ENCODE results near the gene CAPN6.

Gene CAPN6

GRCh38 chrX:111260451-111260850 lies 9.8 kb downstream of the CAPN6 start:
- TF ChIP-seq POLR2AphosphoS5 (IDR thresholded peaks at IDR 0.05; ENCODE audit: low read depth, low read length) (no peak), TAF1 (IDR thresholded peaks at IDR 0.05; ENCODE audit: borderline replicate concordance, insufficient read depth, low read length) (no peak), FOXP2 (optimal IDR thresholded peaks at IDR 0.05; ENCODE audit: borderline replicate concordance, extremely low read depth, extremely low read length, insufficient read depth) (no peak), SIN3A (IDR thresholded peaks at IDR 0.05; ENCODE audit: borderline replicate concordance, insufficient read depth, low read length) (no peak)
- TF ChIP-seq, protein P1, sequence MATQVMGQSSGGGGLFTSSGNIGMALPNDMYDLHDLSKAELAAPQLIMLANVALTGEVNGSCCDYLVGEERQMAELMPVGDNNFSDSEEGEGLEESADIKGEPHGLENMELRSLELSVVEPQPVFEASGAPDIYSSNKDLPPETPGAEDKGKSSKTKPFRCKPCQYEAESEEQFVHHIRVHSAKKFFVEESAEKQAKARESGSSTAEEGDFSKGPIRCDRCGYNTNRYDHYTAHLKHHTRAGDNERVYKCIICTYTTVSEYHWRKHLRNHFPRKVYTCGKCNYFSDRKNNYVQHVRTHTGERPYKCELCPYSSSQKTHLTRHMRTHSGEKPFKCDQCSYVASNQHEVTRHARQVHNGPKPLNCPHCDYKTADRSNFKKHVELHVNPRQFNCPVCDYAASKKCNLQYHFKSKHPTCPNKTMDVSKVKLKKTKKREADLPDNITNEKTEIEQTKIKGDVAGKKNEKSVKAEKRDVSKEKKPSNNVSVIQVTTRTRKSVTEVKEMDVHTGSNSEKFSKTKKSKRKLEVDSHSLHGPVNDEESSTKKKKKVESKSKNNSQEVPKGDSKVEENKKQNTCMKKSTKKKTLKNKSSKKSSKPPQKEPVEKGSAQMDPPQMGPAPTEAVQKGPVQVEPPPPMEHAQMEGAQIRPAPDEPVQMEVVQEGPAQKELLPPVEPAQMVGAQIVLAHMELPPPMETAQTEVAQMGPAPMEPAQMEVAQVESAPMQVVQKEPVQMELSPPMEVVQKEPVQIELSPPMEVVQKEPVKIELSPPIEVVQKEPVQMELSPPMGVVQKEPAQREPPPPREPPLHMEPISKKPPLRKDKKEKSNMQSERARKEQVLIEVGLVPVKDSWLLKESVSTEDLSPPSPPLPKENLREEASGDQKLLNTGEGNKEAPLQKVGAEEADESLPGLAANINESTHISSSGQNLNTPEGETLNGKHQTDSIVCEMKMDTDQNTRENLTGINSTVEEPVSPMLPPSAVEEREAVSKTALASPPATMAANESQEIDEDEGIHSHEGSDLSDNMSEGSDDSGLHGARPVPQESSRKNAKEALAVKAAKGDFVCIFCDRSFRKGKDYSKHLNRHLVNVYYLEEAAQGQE (IDR thresholded peaks at IDR 0.05; ENCODE audit: insufficient read depth in 1 of 2, low read depth in 2 of 2, low read length in 2 of 2): no peak

DNA sequence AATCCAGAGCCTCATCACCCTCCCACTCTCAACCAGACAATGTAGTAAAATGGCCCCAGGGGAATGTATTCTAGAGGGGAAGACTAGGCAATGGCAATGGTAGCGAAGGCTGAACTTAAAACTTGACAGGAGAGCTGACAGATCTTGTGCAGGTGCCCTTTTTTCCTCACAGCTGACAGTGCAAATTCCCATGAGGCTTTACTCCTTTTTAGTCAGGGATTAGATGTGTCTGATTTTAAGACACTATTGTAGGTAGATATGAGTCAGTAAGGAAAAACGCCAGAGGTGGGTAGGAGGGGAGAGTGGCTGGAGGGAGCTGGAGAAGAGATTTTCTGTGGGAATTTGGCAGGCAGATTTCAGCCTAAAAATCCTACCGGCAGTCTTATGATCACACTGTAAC lies 10.7 kb downstream of the CAPN6 start:
- TF ChIP-seq, protein P1 (IDR thresholded peaks at IDR 0.05; ENCODE audit: insufficient read depth in 1 of 2, low read depth in 2 of 2, low read length in 2 of 2): no peak
- TF ChIP-seq POLR2AphosphoS5 (IDR thresholded peaks at IDR 0.05; ENCODE audit: low read depth, low read length): no peak
- no peak for TF ChIP-seq TAF1 (IDR thresholded peaks at IDR 0.05; ENCODE audit: borderline replicate concordance, insufficient read depth, low read length)
- TF ChIP-seq SIN3A (IDR thresholded peaks at IDR 0.05; ENCODE audit: borderline replicate concordance, insufficient read depth, low read length): no peak
- TF ChIP-seq FOXP2 (optimal IDR thresholded peaks at IDR 0.05; ENCODE audit: borderline replicate concordance, extremely low read depth, extremely low read length, insufficient read depth): no peak

DNA sequence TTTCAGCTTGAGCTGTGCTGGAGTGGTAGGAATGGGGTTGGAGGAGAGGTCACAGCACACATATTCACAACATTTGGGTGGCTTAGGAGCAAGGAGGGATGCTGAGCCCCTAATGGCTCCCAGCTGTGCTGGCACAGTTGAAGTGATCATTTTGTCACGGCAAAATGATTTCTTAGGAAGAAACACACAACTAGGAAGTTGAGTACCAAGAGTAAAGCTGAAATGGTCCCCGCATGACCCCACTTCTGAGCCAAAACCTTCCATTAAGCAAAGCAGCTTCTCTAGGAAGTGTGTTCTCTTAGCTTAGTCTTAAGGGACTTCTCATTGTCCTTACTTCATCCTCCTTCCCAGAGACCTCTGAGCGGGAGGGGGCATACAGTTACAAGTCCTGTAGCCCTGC lies 12.6 kb downstream of the CAPN6 start:
- TF ChIP-seq POLR2AphosphoS5 (IDR thresholded peaks at IDR 0.05; ENCODE audit: low read depth, low read length) (no peak), TAF1 (IDR thresholded peaks at IDR 0.05; ENCODE audit: borderline replicate concordance, insufficient read depth, low read length) (no peak), SIN3A (IDR thresholded peaks at IDR 0.05; ENCODE audit: borderline replicate concordance, insufficient read depth, low read length) (no peak)
- TF ChIP-seq, protein P1 (IDR thresholded peaks at IDR 0.05; ENCODE audit: insufficient read depth in 1 of 2, low read depth in 2 of 2, low read length in 2 of 2): no peak

DNA sequence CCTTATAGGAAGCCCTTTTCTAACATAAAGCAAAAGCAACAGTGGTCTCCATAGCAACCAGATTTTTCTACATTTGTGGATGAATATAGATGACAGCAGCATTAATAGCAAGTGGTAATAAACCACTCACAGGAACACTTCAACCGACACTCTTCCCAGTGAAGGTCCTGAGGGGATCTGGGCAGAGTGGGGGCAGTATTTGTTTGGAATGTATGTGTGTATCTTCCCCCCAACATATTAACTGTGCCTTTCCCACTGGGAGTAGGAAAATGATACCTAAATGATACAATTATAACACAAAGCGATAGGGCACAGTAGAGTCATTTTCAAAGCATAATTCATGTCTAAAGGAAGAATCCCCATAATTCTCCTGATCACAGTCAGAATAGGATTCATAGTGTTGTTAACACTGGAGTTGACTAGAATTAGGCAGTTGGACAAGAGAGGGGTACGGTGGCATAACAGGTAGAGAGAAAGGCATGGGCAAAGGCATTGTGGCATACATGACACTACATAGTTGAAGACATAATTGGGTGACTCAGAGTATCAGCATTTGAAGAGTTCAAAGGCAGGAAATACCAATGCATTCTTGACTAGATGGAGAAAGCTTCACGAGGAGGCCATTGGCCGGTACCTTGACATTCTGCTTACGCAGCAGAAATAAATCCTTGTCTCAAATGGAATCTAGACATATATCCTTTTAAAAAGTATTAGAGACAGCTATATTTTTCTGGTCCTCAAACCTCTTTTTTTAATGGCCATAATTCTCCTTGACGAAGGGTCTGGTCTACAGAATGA lies 15.2 kb downstream of the CAPN6 start:
- TF ChIP-seq POLR2AphosphoS5 (IDR thresholded peaks at IDR 0.05; ENCODE audit: low read depth, low read length): no peak
- no peak for TF ChIP-seq SIN3A (IDR thresholded peaks at IDR 0.05; ENCODE audit: borderline replicate concordance, insufficient read depth, low read length)
- no peak for TF ChIP-seq TAF1 (IDR thresholded peaks at IDR 0.05; ENCODE audit: borderline replicate concordance, insufficient read depth, low read length)
- no peak for TF ChIP-seq FOXP2 (optimal IDR thresholded peaks at IDR 0.05; ENCODE audit: borderline replicate concordance, extremely low read depth, extremely low read length, insufficient read depth)
- TF ChIP-seq, protein P1 (IDR thresholded peaks at IDR 0.05; ENCODE audit: insufficient read depth in 1 of 2, low read depth in 2 of 2, low read length in 2 of 2): no peak

All from PFSK-1 (cell line).